Measurements from ENCODE around the gene PLEKHO2. TPM values are rescaled to one million over a fixed set of nuclear protein-coding genes. Genes with fewer than 3 reads are reported as not detected.

Gene PLEKHO2
- total and polyA plus RNA-seq, 10 of the 15 experiments (the other 5 are each of a cell fraction or from before 2014, with no cell fraction given): 1.4 to 25.6 (median 20.5) TPM

DNA sequence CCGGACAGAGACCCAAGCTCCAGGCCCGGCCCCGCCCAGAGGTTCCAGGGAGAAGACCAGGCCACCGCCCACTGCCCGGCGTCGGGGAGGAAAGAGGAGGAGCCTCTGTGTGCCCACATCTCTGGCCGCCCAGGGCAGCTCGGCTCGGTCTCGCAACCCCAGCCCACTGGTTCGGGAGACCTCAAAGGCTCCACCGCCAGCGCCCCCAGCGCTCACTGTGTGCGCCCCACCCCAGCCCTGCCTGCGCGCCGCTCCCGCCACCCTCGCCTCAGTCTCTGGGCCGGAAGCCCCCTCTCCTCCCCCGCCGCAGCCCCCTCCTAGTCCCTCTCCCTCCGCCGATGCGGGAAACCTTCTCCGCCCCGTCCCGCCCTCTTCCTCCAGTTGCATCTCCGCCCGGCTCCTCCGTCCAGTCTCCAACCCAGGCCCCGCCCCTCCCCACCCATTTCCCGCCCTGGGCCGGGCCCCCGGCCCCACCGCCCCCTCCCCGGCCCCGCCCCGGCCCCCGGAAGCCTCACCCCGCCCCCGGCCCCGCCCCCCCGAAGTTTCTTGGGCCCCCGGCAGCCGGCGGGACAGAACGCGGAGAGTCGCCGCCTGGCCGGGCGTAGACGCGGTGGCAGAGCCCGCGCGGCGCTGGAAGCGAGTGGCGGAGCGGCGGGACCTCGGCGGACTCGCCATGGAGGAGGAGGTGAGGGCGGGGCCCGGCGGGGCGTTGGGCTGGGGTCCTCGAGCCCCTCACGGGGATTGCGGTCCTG is at the start of gene PLEKHO2 (continued):
- TF ChIP-seq, protein P1, sequence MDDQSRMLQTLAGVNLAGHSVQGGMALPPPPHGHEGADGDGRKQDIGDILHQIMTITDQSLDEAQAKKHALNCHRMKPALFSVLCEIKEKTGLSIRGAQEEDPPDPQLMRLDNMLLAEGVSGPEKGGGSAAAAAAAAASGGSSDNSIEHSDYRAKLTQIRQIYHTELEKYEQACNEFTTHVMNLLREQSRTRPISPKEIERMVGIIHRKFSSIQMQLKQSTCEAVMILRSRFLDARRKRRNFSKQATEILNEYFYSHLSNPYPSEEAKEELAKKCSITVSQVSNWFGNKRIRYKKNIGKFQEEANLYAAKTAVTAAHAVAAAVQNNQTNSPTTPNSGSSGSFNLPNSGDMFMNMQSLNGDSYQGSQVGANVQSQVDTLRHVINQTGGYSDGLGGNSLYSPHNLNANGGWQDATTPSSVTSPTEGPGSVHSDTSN (IDR thresholded peaks at IDR 0.05; ENCODE audit: insufficient replicate concordance, low read depth, low read length): no peak
- no peak for TF ChIP-seq RAD21 (IDR thresholded peaks at IDR 0.05; ENCODE audit: insufficient read depth, low read depth, low read length)
- TF ChIP-seq, protein P2, sequence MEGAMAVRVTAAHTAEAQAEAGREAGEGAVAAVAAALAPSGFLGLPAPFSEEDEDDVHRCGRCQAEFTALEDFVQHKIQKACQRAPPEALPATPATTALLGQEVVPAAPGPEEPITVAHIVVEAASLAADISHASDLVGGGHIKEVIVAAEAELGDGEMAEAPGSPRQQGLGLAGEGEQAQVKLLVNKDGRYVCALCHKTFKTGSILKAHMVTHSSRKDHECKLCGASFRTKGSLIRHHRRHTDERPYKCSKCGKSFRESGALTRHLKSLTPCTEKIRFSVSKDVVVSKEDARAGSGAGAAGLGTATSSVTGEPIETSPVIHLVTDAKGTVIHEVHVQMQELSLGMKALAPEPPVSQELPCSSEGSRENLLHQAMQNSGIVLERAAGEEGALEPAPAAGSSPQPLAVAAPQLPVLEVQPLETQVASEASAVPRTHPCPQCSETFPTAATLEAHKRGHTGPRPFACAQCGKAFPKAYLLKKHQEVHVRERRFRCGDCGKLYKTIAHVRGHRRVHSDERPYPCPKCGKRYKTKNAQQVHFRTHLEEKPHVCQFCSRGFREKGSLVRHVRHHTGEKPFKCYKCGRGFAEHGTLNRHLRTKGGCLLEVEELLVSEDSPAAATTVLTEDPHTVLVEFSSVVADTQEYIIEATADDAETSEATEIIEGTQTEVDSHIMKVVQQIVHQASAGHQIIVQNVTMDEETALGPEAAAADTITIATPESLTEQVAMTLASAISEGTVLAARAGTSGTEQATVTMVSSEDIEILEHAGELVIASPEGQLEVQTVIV (IDR thresholded peaks at IDR 0.05; ENCODE audit: borderline replicate concordance, partially characterized antibody): no peak
- no peak for TF ChIP-seq FOXK2 (IDR thresholded peaks at IDR 0.05)
- TF ChIP-seq TCF12 (IDR thresholded peaks at IDR 0.05; ENCODE audit: low read depth, low read length): 0 out of 2 replicates have a peak, but pooled peaks have one; percentile 17
- no peak for TF ChIP-seq ZNF274 (IDR thresholded peaks at IDR 0.05; ENCODE audit: insufficient read depth, insufficient read length)
- TF ChIP-seq ZBED1 (IDR thresholded peaks at IDR 0.05; ENCODE audit: borderline replicate concordance): peak; percentile 32; the same call in 1 of the 2 replicates
- TF ChIP-seq CBX3 (IDR thresholded peaks at IDR 0.05; ENCODE audit: borderline replicate concordance, low read depth): no peak
- no peak; the same call in 1 of the 2 replicates for TF ChIP-seq LARP7 (IDR thresholded peaks at IDR 0.05)
- TF ChIP-seq ZBTB11 (CRISPR knock-in tag; IDR thresholded peaks at IDR 0.05): no peak
- peak; percentile 7; the same call in 1 of the 2 replicates for TF ChIP-seq GATAD2B (conservative IDR thresholded peaks at IDR 0.05; ENCODE audit: low read depth)
- no peak for TF ChIP-seq ZNF622 (IDR thresholded peaks at IDR 0.05)
- TF ChIP-seq NFIC (IDR thresholded peaks at IDR 0.05; ENCODE audit: low read depth, low read length): no peak
- TF ChIP-seq PML (IDR thresholded peaks at IDR 0.05; ENCODE audit: low read length): 0 out of 2 replicates have a peak, but pooled peaks have one; percentile 42
- no peak for TF ChIP-seq RBBP5 (conservative IDR thresholded peaks at IDR 0.05)
- peak; percentile 86 for TF ChIP-seq POLR2AphosphoS5 (IDR thresholded peaks at IDR 0.05; ENCODE audit: low read length)
- TF ChIP-seq, protein P3, sequence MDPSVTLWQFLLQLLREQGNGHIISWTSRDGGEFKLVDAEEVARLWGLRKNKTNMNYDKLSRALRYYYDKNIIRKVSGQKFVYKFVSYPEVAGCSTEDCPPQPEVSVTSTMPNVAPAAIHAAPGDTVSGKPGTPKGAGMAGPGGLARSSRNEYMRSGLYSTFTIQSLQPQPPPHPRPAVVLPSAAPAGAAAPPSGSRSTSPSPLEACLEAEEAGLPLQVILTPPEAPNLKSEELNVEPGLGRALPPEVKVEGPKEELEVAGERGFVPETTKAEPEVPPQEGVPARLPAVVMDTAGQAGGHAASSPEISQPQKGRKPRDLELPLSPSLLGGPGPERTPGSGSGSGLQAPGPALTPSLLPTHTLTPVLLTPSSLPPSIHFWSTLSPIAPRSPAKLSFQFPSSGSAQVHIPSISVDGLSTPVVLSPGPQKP (IDR thresholded peaks at IDR 0.05; ENCODE audit: low read depth, low read length): no peak
- no peak for TF ChIP-seq HCFC1 (IDR thresholded peaks at IDR 0.05; ENCODE audit: low read length)
